ENCODE results near the gene PSMC6. TPM values are rescaled to one million over a fixed set of nuclear protein-coding genes. Genes with fewer than 3 reads are reported as not detected.

The PSMC6 gene
- polyA plus RNA-seq, 3 donors = 46.9 to 64.3 (median 48.6) TPM

DNA sequence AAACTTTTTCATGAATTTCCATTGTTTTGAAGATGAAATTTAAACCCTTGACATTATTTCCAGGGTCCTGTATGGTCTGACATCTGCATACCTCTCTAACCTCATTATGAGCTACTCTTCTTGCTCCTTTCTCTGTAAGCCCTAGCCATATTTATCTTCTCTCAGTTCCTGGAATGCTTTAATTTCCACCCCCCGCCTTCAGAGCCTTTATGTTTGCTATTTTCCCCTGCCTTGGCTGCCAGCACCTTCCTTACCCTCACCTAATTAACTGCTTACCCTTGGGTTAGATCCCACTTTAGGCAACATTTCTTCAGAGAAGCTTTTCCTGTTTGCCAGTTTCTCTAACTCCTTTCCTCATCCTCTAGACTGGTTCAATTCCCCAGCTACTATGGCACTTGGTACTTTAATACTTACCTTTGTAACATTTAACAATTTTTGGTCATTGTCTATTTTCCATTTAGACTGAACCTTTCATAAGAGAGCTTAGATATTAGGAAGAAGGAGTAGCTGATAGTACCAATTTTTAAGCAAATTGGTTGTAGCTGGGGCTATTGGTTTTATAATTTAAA lies 29.0 kb downstream of the PSMC6 start:
- Mint-ChIP-seq H3K9me3 (no peaks in the 10 kb centered on the region), H3K27ac (peak overlapping the region in 3 of 7 donors; percentile 7 to 57 (median 23)), H3K27me3 (ENCODE audit: low read depth in 3 of 3) (no peaks in the 10 kb centered on the region), H3K36me3 (peaks cover 34 to 36% of the 10 kb centered on the region in 2 donors), H3K4me3 (no peak overlapping the region), H3K4me1 (peaks cover 27% of the 10 kb centered on the region)
- Histone ChIP-seq H3K36me3 (replicated peaks in 1 of 2; ENCODE audit: control insufficient read depth in 1 of 2, insufficient read depth in 2 of 2, low read length in 2 of 2) (peaks cover 2 to 17% of the 10 kb centered on the region in 2 donors), H3K4me2 (replicated peaks; ENCODE audit: extremely low read depth, low read length, poor library complexity, severe bottlenecking) (no peak overlapping the region), H3K4me3 (replicated peaks in 1 of 3; ENCODE audit: low read depth in 2 of 3, low read length in 3 of 3) (no peak overlapping the region), H3K79me2 (ENCODE audit: insufficient read depth, low read length) (peaks cover 93% of the 10 kb centered on the region), H2AFZ (ENCODE audit: insufficient read depth, low read depth, low read length, poor library complexity, severe bottlenecking) (no peak overlapping the region), H3K4me1 (ENCODE audit: control insufficient read depth in 1 of 2, insufficient read depth in 2 of 2, low read length in 2 of 2) (peaks cover 13 to 17% of the 10 kb centered on the region in 2 donors), H4K20me1 (ENCODE audit: insufficient read depth, low read length) (peaks cover 15% of the 10 kb centered on the region), H3K27ac (ENCODE audit: low read depth in 1 of 2, low read length in 2 of 2) (no peak overlapping the region), H3K9ac (ENCODE audit: insufficient read depth, low read length, poor library complexity, severe bottlenecking) (no peak overlapping the region), H3K9me3 (replicated peaks in 1 of 2; ENCODE audit: control insufficient read depth in 1 of 2, insufficient read depth in 1 of 2, low read length in 2 of 2) (no peaks in the 10 kb centered on the region), H3K27me3 (ENCODE audit: control insufficient read depth in 2 of 2, insufficient read depth in 2 of 2, low read length in 2 of 2) (no peaks in the 10 kb centered on the region)
- no peak for DNase-seq
- TF ChIP-seq, protein P1, sequence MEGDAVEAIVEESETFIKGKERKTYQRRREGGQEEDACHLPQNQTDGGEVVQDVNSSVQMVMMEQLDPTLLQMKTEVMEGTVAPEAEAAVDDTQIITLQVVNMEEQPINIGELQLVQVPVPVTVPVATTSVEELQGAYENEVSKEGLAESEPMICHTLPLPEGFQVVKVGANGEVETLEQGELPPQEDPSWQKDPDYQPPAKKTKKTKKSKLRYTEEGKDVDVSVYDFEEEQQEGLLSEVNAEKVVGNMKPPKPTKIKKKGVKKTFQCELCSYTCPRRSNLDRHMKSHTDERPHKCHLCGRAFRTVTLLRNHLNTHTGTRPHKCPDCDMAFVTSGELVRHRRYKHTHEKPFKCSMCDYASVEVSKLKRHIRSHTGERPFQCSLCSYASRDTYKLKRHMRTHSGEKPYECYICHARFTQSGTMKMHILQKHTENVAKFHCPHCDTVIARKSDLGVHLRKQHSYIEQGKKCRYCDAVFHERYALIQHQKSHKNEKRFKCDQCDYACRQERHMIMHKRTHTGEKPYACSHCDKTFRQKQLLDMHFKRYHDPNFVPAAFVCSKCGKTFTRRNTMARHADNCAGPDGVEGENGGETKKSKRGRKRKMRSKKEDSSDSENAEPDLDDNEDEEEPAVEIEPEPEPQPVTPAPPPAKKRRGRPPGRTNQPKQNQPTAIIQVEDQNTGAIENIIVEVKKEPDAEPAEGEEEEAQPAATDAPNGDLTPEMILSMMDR (IDR thresholded peaks at IDR 0.05) = no peak
- WGBS (ENCODE audit: insufficient coverage) = 92% methylated on average over 1 of the region's 1 CpG
- intact Hi-C loops (cut with micrococcal nuclease) = loop anchor here in 1 of 2 donors (10.0 kb wide), 2 partner anchors 59 to 181 kb away; partner anchors contain the start of genes GNPNAT1, GPR137C and TXNDC16

DNA sequence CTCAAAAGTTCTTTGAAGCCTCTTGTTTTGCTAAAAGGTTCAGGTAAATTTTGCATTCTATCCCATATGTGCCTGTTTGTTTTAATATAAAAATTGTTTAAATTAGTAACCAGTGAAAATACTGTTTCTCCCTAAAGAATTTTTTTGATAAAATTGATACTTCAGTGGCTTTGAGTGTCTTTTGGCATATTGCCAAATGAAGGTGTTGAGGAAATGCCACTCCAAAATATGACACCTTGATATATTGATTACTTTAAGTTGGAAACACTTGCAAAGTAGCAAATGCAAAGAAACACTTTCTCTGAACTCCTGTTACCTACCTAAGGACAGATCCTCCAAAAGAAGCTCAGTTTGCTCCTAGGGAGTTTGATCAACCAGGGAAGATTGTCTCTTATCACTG lies 31.4 kb downstream of the PSMC6 start:
- Histone ChIP-seq H3K27me3 (ENCODE audit: control insufficient read depth in 2 of 2, insufficient read depth in 2 of 2, low read length in 2 of 2) (no peaks in the 10 kb centered on the region), H3K4me2 (replicated peaks; ENCODE audit: extremely low read depth, low read length, poor library complexity, severe bottlenecking) (no peak overlapping the region), H4K20me1 (ENCODE audit: insufficient read depth, low read length) (peaks cover 14% of the 10 kb centered on the region), H3K4me1 (ENCODE audit: control insufficient read depth in 1 of 2, insufficient read depth in 2 of 2, low read length in 2 of 2) (peaks cover 30 to 34% of the 10 kb centered on the region in 2 donors), H3K9ac (ENCODE audit: insufficient read depth, low read length, poor library complexity, severe bottlenecking) (no peak overlapping the region), H3K27ac (ENCODE audit: low read depth in 1 of 2, low read length in 2 of 2) (no peak overlapping the region), H3K79me2 (ENCODE audit: insufficient read depth, low read length) (peaks cover 87% of the 10 kb centered on the region), H2AFZ (ENCODE audit: insufficient read depth, low read depth, low read length, poor library complexity, severe bottlenecking) (no peak overlapping the region), H3K9me3 (replicated peaks in 1 of 2; ENCODE audit: control insufficient read depth in 1 of 2, insufficient read depth in 1 of 2, low read length in 2 of 2) (no peaks in the 10 kb centered on the region), H3K36me3 (replicated peaks in 1 of 2; ENCODE audit: control insufficient read depth in 1 of 2, insufficient read depth in 2 of 2, low read length in 2 of 2) (peaks cover 2 to 8% of the 10 kb centered on the region in 2 donors), H3K4me3 (replicated peaks in 1 of 3; ENCODE audit: low read depth in 2 of 3, low read length in 3 of 3) (no peak overlapping the region)
- H3K4me1 Mint-ChIP-seq = peaks cover 39% of the 10 kb centered on the region
- H3K27me3 Mint-ChIP-seq (ENCODE audit: low read depth in 3 of 3) = no peaks in the 10 kb centered on the region
- no peak overlapping the region for H3K4me3 Mint-ChIP-seq
- H3K27ac Mint-ChIP-seq = no peak overlapping the region
- intact Hi-C loops (cut with micrococcal nuclease) = loop anchor here in 1 of 2 donors (10.0 kb wide), 2 partner anchors 56 to 184 kb away; partner anchors contain the start of genes GNPNAT1, GPR137C and TXNDC16
- H3K9me3 Mint-ChIP-seq = no peaks in the 10 kb centered on the region
- DNase-seq = no peak
- TF ChIP-seq, protein P1 (IDR thresholded peaks at IDR 0.05) = no peak
- peaks cover 21 to 26% of the 10 kb centered on the region in 2 donors for H3K36me3 Mint-ChIP-seq

Measured in CD14-positive monocyte (primary cell).